Mucosa of descending colon (tissue), 3 donors: ENCODE measurements around the gene COL23A1. TPM values are rescaled to one million over a fixed set of nuclear protein-coding genes. Genes with fewer than 3 reads are reported as not detected.

ENCODE experiments used
- ATAC-seq: fragments of 200-7000 bp; cut with Tn5 transposase; one replicate; pipeline ENCODE4 v1.9.1; 2020; ENCODE audit warnings: mild to moderate bottlenecking, moderate library complexity
- DNase-seq, 3 donors: peaks; one replicate each; pipeline ENCODE4 v3.0.0-alpha.2; 2020
- H3K36me3 ChIP-seq: fragments of 200-600 bp; one replicate; pipeline ENCODE4 v1.8.0; 2021; ENCODE audit warnings: low read depth, mild to moderate bottlenecking
- H3K4me1 ChIP-seq: fragments of 200-600 bp; one replicate; pipeline ENCODE4 v1.8.0; 2021; ENCODE audit warnings: low read depth, mild to moderate bottlenecking
- H3K4me3 ChIP-seq: fragments of 200-600 bp; one replicate; pipeline ENCODE4 v1.8.0; 2021; ENCODE audit warnings: mild to moderate bottlenecking
- H3K9me3 ChIP-seq: fragments of 200-600 bp; one replicate; pipeline ENCODE4 v1.8.0; 2021; ENCODE audit warnings: mild to moderate bottlenecking
- intact Hi-C, 2 donors: fragments of 100-400 bp; cut with DNase I in 1 of 2; cut with micrococcal nuclease in 1 of 2; formaldehyde crosslinking; loops; one replicate each; pipeline versions ENCODE4 v1.11.0 to v1.11.1; 2022; cut with DNase I, micrococcal nuclease
- total RNA-seq, 3 donors: library from RNA; stranded (reverse); fragmentation: NEBNext Ultra II Directional in 2 of 3; extraction: Animal tissue kit (Norgen Biotek cat#: 25700) in 2 of 3; gene quantifications; one replicate each; pipeline versions ENCODE4 v1.2.1 to v1.2.4, GENCODE V29; 2021 to 2023
- TF ChIP-seq, protein P1 (sequence below): fragments of 200-600 bp; IDR thresholded peaks from one replicate; pipeline ENCODE4 v1.8.0; 2022; ENCODE audit warnings: antibody characterized with exemption, mild to moderate bottlenecking
- donor health status: DM: no; HTN: no; CAD: no; lungs with moderate emphysema.
- donor health status: DM: no; HTN: no; CAD: no.
- donor health status: DM: no; HTN: yes; CAD: no.

COL23A1 gene
- total RNA-seq, 3 donors from 2014 or later = 0.17 to 2.7 (median 0.43) TPM

DNA sequence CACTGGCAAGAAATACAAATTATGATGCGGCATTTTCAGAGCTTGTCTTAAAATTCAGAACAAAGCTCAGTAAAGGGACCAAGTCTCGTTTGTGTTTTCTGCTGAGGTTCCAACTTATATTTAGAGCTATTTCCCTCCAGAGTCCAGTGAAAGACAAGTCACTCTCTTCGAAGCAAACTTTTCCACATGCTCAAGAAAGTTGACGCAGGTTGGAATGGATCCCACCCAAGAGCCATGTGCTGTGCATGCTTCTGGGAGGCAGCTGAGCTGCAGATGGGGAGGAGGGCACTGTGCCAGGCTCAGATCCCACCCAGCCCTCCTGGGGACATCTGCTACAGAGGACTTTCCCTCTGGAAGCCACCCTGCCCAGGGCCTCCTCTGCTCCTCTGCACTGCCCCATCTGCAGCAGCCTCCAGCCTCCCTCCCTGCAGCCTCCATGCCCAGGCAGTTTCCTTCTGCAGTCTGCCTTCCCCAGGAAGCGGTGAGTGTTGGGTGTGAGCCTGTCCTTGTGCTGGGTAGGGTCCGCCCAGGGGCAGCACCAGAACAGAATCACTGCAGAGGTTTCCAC is 75.3 kb downstream of the COL23A1 start:
- ATAC-seq (no peak), DNase-seq (no peak)
- TF ChIP-seq, protein P1, sequence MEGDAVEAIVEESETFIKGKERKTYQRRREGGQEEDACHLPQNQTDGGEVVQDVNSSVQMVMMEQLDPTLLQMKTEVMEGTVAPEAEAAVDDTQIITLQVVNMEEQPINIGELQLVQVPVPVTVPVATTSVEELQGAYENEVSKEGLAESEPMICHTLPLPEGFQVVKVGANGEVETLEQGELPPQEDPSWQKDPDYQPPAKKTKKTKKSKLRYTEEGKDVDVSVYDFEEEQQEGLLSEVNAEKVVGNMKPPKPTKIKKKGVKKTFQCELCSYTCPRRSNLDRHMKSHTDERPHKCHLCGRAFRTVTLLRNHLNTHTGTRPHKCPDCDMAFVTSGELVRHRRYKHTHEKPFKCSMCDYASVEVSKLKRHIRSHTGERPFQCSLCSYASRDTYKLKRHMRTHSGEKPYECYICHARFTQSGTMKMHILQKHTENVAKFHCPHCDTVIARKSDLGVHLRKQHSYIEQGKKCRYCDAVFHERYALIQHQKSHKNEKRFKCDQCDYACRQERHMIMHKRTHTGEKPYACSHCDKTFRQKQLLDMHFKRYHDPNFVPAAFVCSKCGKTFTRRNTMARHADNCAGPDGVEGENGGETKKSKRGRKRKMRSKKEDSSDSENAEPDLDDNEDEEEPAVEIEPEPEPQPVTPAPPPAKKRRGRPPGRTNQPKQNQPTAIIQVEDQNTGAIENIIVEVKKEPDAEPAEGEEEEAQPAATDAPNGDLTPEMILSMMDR = no peak
- intact Hi-C loops = no loop called here
- no peak overlapping the region for H3K4me3 ChIP-seq
- H3K4me1 ChIP-seq = no peaks in the 10 kb centered on the region
- no peaks in the 10 kb centered on the region for H3K9me3 ChIP-seq
- no peaks in the 10 kb centered on the region for H3K36me3 ChIP-seq

- no peaks in the 10 kb centered on the region for H3K4me1 ChIP-seq
- DNase-seq = no peak
- H3K4me3 ChIP-seq = no peak overlapping the region
- TF ChIP-seq, protein P1 = no peak
- no peaks in the 10 kb centered on the region for H3K9me3 ChIP-seq
- intact Hi-C loops = no loop called here
- H3K36me3 ChIP-seq = no peaks in the 10 kb centered on the region
- ATAC-seq = no peak
Observed at GRCh38 chr5:178511172-178511571, 79.0 kb downstream of the COL23A1 start.

GRCh38 chr5:178509491-178510057 is 80.6 kb downstream of the COL23A1 start:
- Histone ChIP-seq H3K4me3 (no peak overlapping the region), H3K36me3 (no peaks in the 10 kb centered on the region), H3K9me3 (no peaks in the 10 kb centered on the region), H3K4me1 (no peaks in the 10 kb centered on the region)
- DNase-seq = no peak
- TF ChIP-seq, protein P1 = no peak
- intact Hi-C loops = no loop called here
- no peak for ATAC-seq

- Histone ChIP-seq H3K36me3 (no peaks in the 10 kb centered on the region), H3K4me1 (no peaks in the 10 kb centered on the region), H3K4me3 (no peak overlapping the region), H3K9me3 (no peaks in the 10 kb centered on the region)
- no peak for DNase-seq
- no peak for ATAC-seq
- TF ChIP-seq, protein P1 = no peak
- intact Hi-C loops = no loop called here
Observed at GRCh38 chr5:178507151-178507932, 82.9 kb downstream of the COL23A1 start.

GRCh38 chr5:178505639-178506407 is 84.4 kb downstream of the COL23A1 start:
- DNase-seq (no peak), ATAC-seq (no peak)
- no peaks in the 10 kb centered on the region for H3K4me1 ChIP-seq
- intact Hi-C loops = no loop called here
- H3K4me3 ChIP-seq = no peak overlapping the region
- H3K9me3 ChIP-seq = no peaks in the 10 kb centered on the region
- TF ChIP-seq, protein P1 = no peak
- no peaks in the 10 kb centered on the region for H3K36me3 ChIP-seq
